H1 (cell line): ENCODE data around the gene CACNG6. TPM values are rescaled to one million over a fixed set of nuclear protein-coding genes. Genes with fewer than 3 reads are reported as not detected.

ENCODE experiments used
- CTCF ChIA-PET: fragments of 300-600 bp; sonication (Branson Sonifier 250); formaldehyde crosslinking; loops from one replicate; lab custom pipeline; 2021; ENCODE audit not compliant: partially characterized antibody; lab: Charles Lee
- POLR2A ChIA-PET: fragments of 300-600 bp; sonication (Branson Sonifier 250); formaldehyde crosslinking; loops from one replicate; lab custom pipeline; 2021; ENCODE audit warnings: inconsistent platforms; ENCODE audit not compliant: partially characterized antibody; lab: Charles Lee
- DNase-seq, 2 experiments: peaks; one replicate each; pipeline versions ENCODE4 v3.0.0 to v3.0.0-alpha.2; 2010 to 2022; ENCODE audit warnings: low spot score in 2 of 2, low read depth in 1 of 2, mixed read lengths in 1 of 2
- FAIRE-seq: peaks from 2 replicates; lab custom pipeline; 2011; peaks lifted over from hg19 to GRCh38; lab: Jason Lieb, UNC
- H2AFZ ChIP-seq: 2 replicates; pipeline ENCODE4 v1.8.1; 2012; ENCODE audit warnings: low read length, inconsistent platforms
- H2AK5ac ChIP-seq: 2 replicates; pipeline ENCODE4 v1.6.1; 2013; ENCODE audit warnings: low read depth, low read length
- H2BK120ac ChIP-seq: replicated peaks from 2 replicates; pipeline ENCODE3; 2013; ENCODE audit warnings: low read depth, low read length, inconsistent platforms
- H2BK12ac ChIP-seq: 2 replicates; pipeline ENCODE4 v1.6.1; 2013; ENCODE audit warnings: low read depth, low read length
- H2BK15ac ChIP-seq: 2 replicates; pipeline ENCODE4 v1.6.1; 2013; ENCODE audit warnings: low read length
- H2BK20ac ChIP-seq: 2 replicates; pipeline ENCODE4 v1.6.1; 2013; ENCODE audit warnings: low read length
- H2BK5ac ChIP-seq: 2 replicates; pipeline ENCODE4 v1.6.1; 2013; ENCODE audit warnings: low read depth, low read length
- H3K14ac ChIP-seq: 2 replicates; pipeline ENCODE4 v1.6.1; 2013; ENCODE audit warnings: inconsistent platforms; ENCODE audit not compliant: insufficient read length
- H3K18ac ChIP-seq: 2 replicates; pipeline ENCODE4 v1.6.1; 2013; ENCODE audit warnings: low read length; ENCODE audit errors: extremely low read depth
- H3K23ac ChIP-seq: 2 replicates; pipeline ENCODE4 v1.6.1; 2013; ENCODE audit warnings: inconsistent platforms; ENCODE audit not compliant: insufficient read length
- H3K23me2 ChIP-seq: 2 replicates; pipeline ENCODE4 v1.6.1; 2013; ENCODE audit warnings: low read depth, low read length
- H3K27ac ChIP-seq: 2 replicates; pipeline ENCODE4 v1.6.1; 2011; ENCODE audit warnings: low read depth, low read length, inconsistent platforms
- H3K27me3 ChIP-seq, 4 experiments: replicated peaks in 1 of 4; 1 replicate in 1 of 4; 2 replicates in 3 of 4; pipeline versions ENCODE4 v1.6.1 to v1.8.1; 2011 to 2013; ENCODE audit warnings: low read length in 3 of 4, mild to moderate bottlenecking in 3 of 4, inconsistent platforms in 2 of 4, mixed read lengths in 2 of 4, moderate library complexity in 1 of 4; ENCODE audit not compliant: control insufficient read depth in 3 of 4, insufficient read depth in 3 of 4; ENCODE audit errors: extremely low read depth in 1 of 4
- H3K36me3 ChIP-seq, 4 experiments: 2 replicates each; pipeline versions ENCODE4 v1.6.1 to v1.8.1; 2011 to 2013; ENCODE audit warnings: mild to moderate bottlenecking in 4 of 4, low read length in 3 of 4, moderate library complexity in 2 of 4, control low read depth in 1 of 4, inconsistent platforms in 1 of 4; ENCODE audit not compliant: insufficient read depth in 4 of 4, control insufficient read depth in 2 of 4
- H3K4ac ChIP-seq: replicated peaks from 2 replicates; pipeline ENCODE3; 2013; ENCODE audit warnings: low read length, low read depth, mixed read lengths, inconsistent platforms; ENCODE audit not compliant: insufficient read length
- H3K4me1 ChIP-seq, 4 experiments: replicated peaks in 1 of 4; 1 replicate in 1 of 4; 2 replicates in 3 of 4; pipeline versions ENCODE4 v1.6.1 to v1.8.1; 2011 to 2013; ENCODE audit warnings: low read length in 3 of 4, inconsistent platforms in 2 of 4, mixed read lengths in 1 of 4; ENCODE audit not compliant: insufficient read depth in 4 of 4, control insufficient read depth in 3 of 4
- H3K4me2 ChIP-seq, 2 experiments: 2 replicates each; pipeline versions ENCODE4 v1.6.1 to v1.8.1; 2011 to 2013; ENCODE audit warnings: low read depth in 2 of 2, low read length in 2 of 2, control low read depth in 1 of 2, inconsistent platforms in 1 of 2, mild to moderate bottlenecking in 1 of 2; ENCODE audit not compliant: insufficient read depth in 1 of 2
- H3K4me3 ChIP-seq, 4 experiments: fragments of 200-600, 300-600 bp in 1 of 4; sonication (generic), shearing (Covaris generic), sonication (Bioruptor Twin) in 1 of 4; 2 replicates each; pipeline versions ENCODE4 v1.5.1 to v1.8.1; 2011 to 2016; ENCODE audit warnings: low read length in 4 of 4, low read depth in 3 of 4, control low read depth in 2 of 4, inconsistent platforms in 2 of 4, mild to moderate bottlenecking in 2 of 4, mixed read lengths in 1 of 4, moderate library complexity in 1 of 4; ENCODE audit not compliant: insufficient read depth in 2 of 4; ENCODE audit errors: extremely low read depth in 1 of 4
- H3K56ac ChIP-seq: replicated peaks from 2 replicates; pipeline ENCODE3; 2013; ENCODE audit warnings: low read depth, mild to moderate bottlenecking, mixed read lengths, low read length, inconsistent platforms; ENCODE audit not compliant: insufficient read length
- H3K79me1 ChIP-seq: 2 replicates; pipeline ENCODE4 v1.6.1; 2013; ENCODE audit warnings: low read depth, low read length, control low read depth
- H3K79me2 ChIP-seq, 2 experiments: 2 replicates each; pipeline versions ENCODE4 v1.6.1 to v1.8.1; 2012 to 2013; ENCODE audit warnings: low read length in 2 of 2, mild to moderate bottlenecking in 2 of 2, inconsistent platforms in 1 of 2; ENCODE audit not compliant: insufficient read depth in 2 of 2, control insufficient read depth in 1 of 2
- H3K9ac ChIP-seq, 4 experiments: replicated peaks in 1 of 4; 1 replicate in 1 of 4; 2 replicates in 3 of 4; pipeline versions ENCODE4 v1.6.1 to v1.8.1; 2011 to 2013; ENCODE audit warnings: low read depth in 3 of 4, low read length in 3 of 4, control low read depth in 2 of 4, mild to moderate bottlenecking in 2 of 4, moderate library complexity in 2 of 4, inconsistent platforms in 1 of 4; ENCODE audit errors: extremely low read depth in 1 of 4
- H3K9me3 ChIP-seq, 2 experiments: 2 replicates each; pipeline versions ENCODE4 v1.6.1 to v1.8.1; 2012 to 2013; ENCODE audit warnings: mild to moderate bottlenecking in 2 of 2, moderate library complexity in 2 of 2, control low read depth in 1 of 2, inconsistent platforms in 1 of 2, low read depth in 1 of 2, low read length in 1 of 2, mixed read lengths in 1 of 2; ENCODE audit not compliant: insufficient read depth in 2 of 2
- H4K20me1 ChIP-seq, 2 experiments: replicated peaks in 1 of 2; 2 replicates each; pipeline versions ENCODE3 to v1.8.1; 2011 to 2013; ENCODE audit warnings: inconsistent platforms in 2 of 2, low read length in 2 of 2, mild to moderate bottlenecking in 1 of 2; ENCODE audit not compliant: insufficient read depth in 2 of 2, control insufficient read depth in 1 of 2
- H4K5ac ChIP-seq: 2 replicates; pipeline ENCODE4 v1.6.1; 2013; ENCODE audit warnings: low read length, low read depth, mixed read lengths, inconsistent platforms; ENCODE audit not compliant: insufficient read length
- H4K8ac ChIP-seq: 2 replicates; pipeline ENCODE4 v1.8.0; 2013; ENCODE audit warnings: mild to moderate bottlenecking, moderate library complexity, low read length, inconsistent platforms; ENCODE audit not compliant: insufficient read depth; ENCODE audit errors: extremely low read depth
- H4K91ac ChIP-seq: replicated peaks from 2 replicates; pipeline ENCODE3; 2013; ENCODE audit warnings: low read length, mixed read lengths, inconsistent platforms; ENCODE audit not compliant: insufficient read length
- E2F6 ChIP-seq: IDR thresholded peaks from 2 replicates; pipeline ENCODE4 v1.6.1; 2012; ENCODE audit warnings: inconsistent platforms
- KDM4A ChIP-seq: IDR thresholded peaks from one replicate; pipeline ENCODE4 v1.7.1; 2012; ENCODE audit warnings: low read depth, mild to moderate bottlenecking, moderate library complexity, low read length, inconsistent platforms; ENCODE audit not compliant: severe bottlenecking
- MAX ChIP-seq: IDR thresholded peaks from 2 replicates; pipeline ENCODE4 v1.6.1; 2012; ENCODE audit warnings: inconsistent platforms
- TAF7 ChIP-seq: optimal IDR thresholded peaks from 2 replicates; pipeline ENCODE3; 2011; ENCODE audit warnings: low read depth, mild to moderate bottlenecking, inconsistent platforms, low read length, moderate library complexity, borderline replicate concordance
- WGBS, 2 experiments: shearing (Covaris generic) in 1 of 2; methylation state at CpG; one replicate each; pipeline versions ENCODE4 v1.1.6 to v1.1.7; 2013 to 2015; ENCODE audit warnings: low lambda C conversion rate in 2 of 2, mixed read lengths in 2 of 2, inconsistent platforms in 1 of 2, low coverage in 1 of 2, missing lambda C conversion rate in 1 of 2; ENCODE audit not compliant: insufficient replicate concordance in 2 of 2, insufficient coverage in 1 of 2, insufficient read length in 1 of 2; ENCODE audit errors: extremely low coverage in 1 of 2, missing lambda C conversion rate in 1 of 2; 5-methylcytosine and 5-hydroxymethylcytosine counted together
- polyA plus RNA-seq, 7 experiments: library from polyadenylated mRNA; depleted of rRNA in 3 of 7; stranded (reverse) in 5 of 7; unstranded in 2 of 7; fragments of >200 nt in 5 of 7; fragments of 200-250 nt in 2 of 7; gene quantifications; 1 replicate in 5 of 7; 2 replicates in 1 of 7; 4 replicates in 1 of 7; pipeline versions ENCODE4 v1.2.1 to v1.2.3, GENCODE V29; 2011 to 2013; ENCODE audit warnings: missing spikeins in 2 of 7, mixed read lengths in 2 of 7
- total RNA-seq: library from RNA; stranded (reverse); fragmentation: NEBNext Ultra II Directional; extraction: Animal tissue kit (Norgen Biotek cat#: 25700); gene quantifications from 2 replicates; pipeline ENCODE4 v1.2.1, GENCODE V29; 2021

CACNG6 gene
- total and polyA plus RNA-seq, 2 of the 8 experiments (the other 6 are each of a cell fraction or from before 2014, with no cell fraction given) = 1.2 to 1.6 TPM

DNA sequence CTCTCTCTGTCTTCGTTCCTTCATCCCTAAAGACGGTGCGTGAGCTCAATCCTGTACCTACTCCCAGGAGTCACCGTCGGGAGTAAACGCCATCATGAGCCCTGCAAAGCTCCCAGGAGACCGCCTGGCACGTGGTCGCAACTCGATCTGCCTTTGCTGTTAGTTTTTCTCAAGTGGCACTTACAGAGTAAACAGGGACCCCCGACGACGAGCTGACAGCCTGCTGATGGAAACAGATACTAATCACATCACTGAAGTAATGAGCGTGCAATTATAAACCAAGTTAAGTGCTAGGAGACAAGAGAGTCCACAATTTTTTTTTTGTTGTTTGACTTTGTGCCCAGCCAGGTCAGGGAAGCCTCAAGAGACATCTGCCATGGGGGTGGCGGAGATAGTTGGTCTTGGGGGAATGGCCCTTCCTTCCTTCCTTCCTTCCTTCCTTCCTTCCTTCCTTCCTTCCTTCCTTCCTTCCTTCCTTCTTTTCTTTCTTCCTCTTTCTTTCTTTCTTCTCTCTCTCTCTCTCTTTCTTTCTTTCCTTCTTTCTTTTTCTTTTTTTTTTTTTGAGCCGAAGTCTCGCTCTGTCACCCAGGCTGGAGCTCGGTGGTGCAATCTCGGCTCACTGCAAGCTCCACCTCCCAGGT is 23.6 kb downstream of the CACNG6 start:
- Histone ChIP-seq H3K23me2 (no peaks in the 10 kb centered on the region), H4K20me1 (no peaks in the 10 kb centered on the region), H3K14ac (no peak overlapping the region), H2BK20ac (peak overlapping the region; percentile 55; the same call in 1 of the 2 replicates), H2BK5ac (no peak overlapping the region), H3K4me3 (no peak overlapping the region), H3K79me2 (no peaks in the 10 kb centered on the region), H2BK12ac (peak overlapping the region; percentile 84; the same call in 1 of the 2 replicates), H3K4me2 (no peak overlapping the region), H2BK15ac (peak overlapping the region; percentile 72; the same call in 1 of the 2 replicates), H2BK120ac (no peak overlapping the region), H2AFZ (no peak overlapping the region), H3K79me1 (no peaks in the 10 kb centered on the region), H3K9ac (no peak overlapping the region), H3K27me3 (no peaks in the 10 kb centered on the region), H3K4me1 (peaks cover 0 to 12% (median 5%) of the 10 kb centered on the region in 4 experiments; a peak in 4 of 7 replicates), H3K56ac (no peak overlapping the region), H4K91ac (peak overlapping the region; percentile 25), H4K5ac (no peak overlapping the region), H2AK5ac (no peak overlapping the region), H3K18ac (no peak overlapping the region), H4K8ac (no peak overlapping the region), H3K23ac (no peak overlapping the region), H3K9me3 (no peaks in the 10 kb centered on the region), H3K27ac (no peak overlapping the region), H3K36me3 (no peaks in the 10 kb centered on the region), H3K4ac (no peak overlapping the region)
- WGBS, 2 experiments = 75% methylated on average over 18 of the region's 19 CpGs; no CpG with 5 or more reads in 1 of the 2 experiments
- no peak for DNase-seq
- peak; percentile 78 for TF ChIP-seq MAX
- TF ChIP-seq E2F6 = peak; percentile 69; the same call in 1 of the 2 replicates
- TF ChIP-seq KDM4A = no peak
- no peak for TF ChIP-seq TAF7
- CTCF ChIA-PET = interaction anchor here (0.7 to 4.9 kb wide), 11 partner anchors 10 to 222 kb away, joined by 3 to 36 read pairs (median 4); no protein-coding TSS in a partner anchor
- FAIRE-seq = no peak
- POLR2A ChIA-PET = interaction anchor here (0.7 to 1.7 kb wide), 8 partner anchors 8 to 124 kb away, joined by 3 to 4 read pairs (median 4); no protein-coding TSS in a partner anchor
